Upper lobe of right lung (tissue), 1 donor: ENCODE results near the gene ADAMTSL1. TPM values are rescaled to one million over a fixed set of nuclear protein-coding genes. Genes with fewer than 3 reads are reported as not detected.

Experiments used
- ATAC-seq: fragments of 200-7000 bp; cut with Tn5 transposase; one replicate; pipeline ENCODE4 v1.9.1; 2020; ENCODE audit warnings: mild to moderate bottlenecking, moderate library complexity
- DNase-seq: peaks from one replicate; pipeline ENCODE4 v3.0.0-alpha.2; 2020
- H3K27ac ChIP-seq: fragments of 200-600 bp; one replicate; pipeline ENCODE4 v1.8.0; 2022
- H3K27me3 ChIP-seq: fragments of 200-600 bp; one replicate; pipeline ENCODE4 v1.8.0; 2022; ENCODE audit warnings: mild to moderate bottlenecking
- H3K36me3 ChIP-seq: fragments of 200-600 bp; one replicate; pipeline ENCODE4 v1.8.0; 2022
- H3K4me1 ChIP-seq: fragments of 200-600 bp; one replicate; pipeline ENCODE4 v1.8.0; 2022
- H3K4me3 ChIP-seq: fragments of 200-600 bp; one replicate; pipeline ENCODE4 v1.8.0; 2022; ENCODE audit warnings: mild to moderate bottlenecking
- H3K9me3 ChIP-seq: fragments of 200-600 bp; one replicate; pipeline ENCODE4 v1.8.0; 2022
- intact Hi-C: fragments of 100-400 bp; cut with DNase I; formaldehyde crosslinking; loops from one replicate; pipeline ENCODE4 v1.11.0; 2022
- total RNA-seq: library from RNA; stranded (reverse); fragmentation: NEBNext Ultra II Directional; extraction: Animal tissue kit (Norgen Biotek cat#: 25700); gene quantifications from one replicate; pipeline ENCODE4 v1.2.1, GENCODE V29; 2021
- TF ChIP-seq, protein P1 (sequence below): fragments of 200-600 bp; IDR thresholded peaks from one replicate; pipeline ENCODE4 v1.8.0; 2022; ENCODE audit warnings: antibody characterized with exemption
- donor health status: DM: no; HTN: yes; CAD: no; lungs with severe emphysema.

The ADAMTSL1 gene
- total RNA-seq, 1 donor from 2014 or later = 7.3 TPM

DNA sequence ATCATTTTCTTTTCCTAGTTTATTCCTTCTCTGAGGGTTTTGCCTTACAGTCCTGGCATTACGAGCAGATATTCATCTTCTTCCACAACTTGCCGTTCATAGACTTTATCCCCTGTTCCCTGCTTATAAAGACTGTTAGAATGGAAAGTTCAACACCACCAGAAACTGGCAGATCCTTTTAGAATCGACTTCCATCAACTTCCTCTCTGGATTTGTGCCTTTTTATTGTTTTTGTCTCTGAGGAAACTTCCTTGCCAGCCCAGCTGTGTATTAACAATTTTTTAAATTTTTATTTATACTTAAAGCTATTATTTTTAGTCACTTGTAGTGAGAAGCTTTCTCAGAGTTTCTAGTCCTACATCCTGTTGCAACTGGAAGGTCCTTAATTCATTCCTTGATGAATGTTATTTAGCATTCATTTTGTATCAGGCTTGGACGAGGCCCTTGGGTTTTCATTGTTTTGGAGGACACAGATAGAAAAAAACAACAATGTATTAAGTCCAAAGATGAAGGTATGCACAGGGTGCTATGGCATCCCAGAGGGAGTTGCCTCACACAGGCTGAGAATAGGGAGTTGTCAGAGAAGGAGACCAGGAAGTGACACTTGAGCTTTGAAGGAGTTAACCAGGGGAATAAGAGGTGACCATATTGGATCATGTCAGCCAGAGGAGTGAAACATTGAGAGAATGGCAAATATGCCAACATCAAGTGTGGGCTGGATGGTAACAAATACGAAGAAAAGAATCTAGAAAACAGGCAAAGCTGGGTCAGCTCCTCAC is 81.3 kb downstream of the ADAMTSL1 start:
- H3K9me3 ChIP-seq = no peaks in the 10 kb centered on the region
- H3K4me3 ChIP-seq = no peak overlapping the region
- intact Hi-C loops = no loop called here
- ATAC-seq (no peak), DNase-seq (no peak)
- H3K4me1 ChIP-seq = no peaks in the 10 kb centered on the region
- H3K36me3 ChIP-seq = no peaks in the 10 kb centered on the region
- no peak overlapping the region for H3K27ac ChIP-seq
- H3K27me3 ChIP-seq = no peaks in the 10 kb centered on the region
- TF ChIP-seq, protein P1, sequence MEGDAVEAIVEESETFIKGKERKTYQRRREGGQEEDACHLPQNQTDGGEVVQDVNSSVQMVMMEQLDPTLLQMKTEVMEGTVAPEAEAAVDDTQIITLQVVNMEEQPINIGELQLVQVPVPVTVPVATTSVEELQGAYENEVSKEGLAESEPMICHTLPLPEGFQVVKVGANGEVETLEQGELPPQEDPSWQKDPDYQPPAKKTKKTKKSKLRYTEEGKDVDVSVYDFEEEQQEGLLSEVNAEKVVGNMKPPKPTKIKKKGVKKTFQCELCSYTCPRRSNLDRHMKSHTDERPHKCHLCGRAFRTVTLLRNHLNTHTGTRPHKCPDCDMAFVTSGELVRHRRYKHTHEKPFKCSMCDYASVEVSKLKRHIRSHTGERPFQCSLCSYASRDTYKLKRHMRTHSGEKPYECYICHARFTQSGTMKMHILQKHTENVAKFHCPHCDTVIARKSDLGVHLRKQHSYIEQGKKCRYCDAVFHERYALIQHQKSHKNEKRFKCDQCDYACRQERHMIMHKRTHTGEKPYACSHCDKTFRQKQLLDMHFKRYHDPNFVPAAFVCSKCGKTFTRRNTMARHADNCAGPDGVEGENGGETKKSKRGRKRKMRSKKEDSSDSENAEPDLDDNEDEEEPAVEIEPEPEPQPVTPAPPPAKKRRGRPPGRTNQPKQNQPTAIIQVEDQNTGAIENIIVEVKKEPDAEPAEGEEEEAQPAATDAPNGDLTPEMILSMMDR = no peak

- intact Hi-C loops = no loop called here
- TF ChIP-seq, protein P1 = no peak
- Histone ChIP-seq H3K36me3 (no peaks in the 10 kb centered on the region), H3K27ac (no peak overlapping the region), H3K9me3 (no peaks in the 10 kb centered on the region), H3K4me1 (no peaks in the 10 kb centered on the region), H3K27me3 (no peaks in the 10 kb centered on the region), H3K4me3 (no peak overlapping the region)
- no peak for ATAC-seq
- DNase-seq = no peak
These were observed 90.3 kb downstream of the ADAMTSL1 start for GRCh38 chr9:18564018-18564880.

- DNase-seq (no peak), ATAC-seq (no peak)
- Histone ChIP-seq H3K27me3 (no peaks in the 10 kb centered on the region), H3K4me3 (no peak overlapping the region), H3K9me3 (no peaks in the 10 kb centered on the region), H3K27ac (no peak overlapping the region), H3K4me1 (no peaks in the 10 kb centered on the region), H3K36me3 (no peaks in the 10 kb centered on the region)
- intact Hi-C loops = no loop called here
- TF ChIP-seq, protein P1 = no peak
These were observed 92.2 kb downstream of the ADAMTSL1 start for GRCh38 chr9:18566121-18566520.

- H3K36me3 ChIP-seq = no peaks in the 10 kb centered on the region
- ATAC-seq = no peak
- no peaks in the 10 kb centered on the region for H3K27me3 ChIP-seq
- no peaks in the 10 kb centered on the region for H3K9me3 ChIP-seq
- H3K4me1 ChIP-seq = no peaks in the 10 kb centered on the region
- intact Hi-C loops = no loop called here
- H3K4me3 ChIP-seq = no peak overlapping the region
- DNase-seq = no peak
- H3K27ac ChIP-seq = no peak overlapping the region
- TF ChIP-seq, protein P1 = no peak
These were observed 95.0 kb downstream of the ADAMTSL1 start for GRCh38 chr9:18568973-18569372.

DNA sequence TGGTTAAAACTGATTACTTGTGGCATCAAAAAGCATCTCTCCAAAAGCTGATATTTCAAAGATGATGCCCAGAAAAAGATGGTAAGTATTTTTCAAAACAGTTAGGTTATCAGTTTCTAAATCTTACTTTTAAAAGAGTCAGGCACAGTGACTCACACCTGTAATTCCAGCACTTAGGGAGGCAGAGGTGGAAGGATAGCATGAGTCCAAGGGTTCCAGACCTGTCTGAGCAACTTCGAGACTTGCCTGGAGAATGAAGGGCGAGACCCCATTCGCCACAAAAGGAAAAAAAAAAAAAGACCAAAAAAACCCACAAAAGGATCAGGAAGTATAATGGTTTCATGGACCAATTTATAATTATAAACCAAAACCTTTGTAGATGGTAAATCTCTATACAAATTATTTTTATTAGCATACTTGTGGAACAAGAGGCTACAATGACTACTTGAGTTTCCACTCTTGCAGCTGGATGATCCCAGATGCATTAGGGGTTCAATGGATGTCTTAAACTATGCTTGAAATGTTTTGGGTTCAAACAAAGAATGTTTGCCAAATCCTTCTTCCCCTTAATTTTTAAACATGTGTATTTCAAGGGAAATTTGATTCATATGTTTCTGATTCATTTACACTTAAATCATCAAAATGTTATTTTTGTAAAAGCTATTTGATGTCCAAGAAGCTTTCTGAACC is 96.1 kb downstream of the ADAMTSL1 start:
- H3K4me3 ChIP-seq = no peak overlapping the region
- DNase-seq = no peak
- intact Hi-C loops = no loop called here
- TF ChIP-seq, protein P1 = no peak
- H3K27ac ChIP-seq = no peak overlapping the region
- no peak for ATAC-seq
- H3K9me3 ChIP-seq = no peaks in the 10 kb centered on the region
- no peaks in the 10 kb centered on the region for H3K4me1 ChIP-seq
- H3K36me3 ChIP-seq = no peaks in the 10 kb centered on the region
- H3K27me3 ChIP-seq = no peaks in the 10 kb centered on the region
